Measurements from ENCODE around the gene TMEM219. TPM values are rescaled to one million over a fixed set of nuclear protein-coding genes. Genes with fewer than 3 reads are reported as not detected.

Gene TMEM219
- total and polyA plus RNA-seq, 10 of the 15 experiments (the other 5 are each of a cell fraction or from before 2014, with no cell fraction given): 33.6 to 74.6 (median 56.5) TPM

DNA sequence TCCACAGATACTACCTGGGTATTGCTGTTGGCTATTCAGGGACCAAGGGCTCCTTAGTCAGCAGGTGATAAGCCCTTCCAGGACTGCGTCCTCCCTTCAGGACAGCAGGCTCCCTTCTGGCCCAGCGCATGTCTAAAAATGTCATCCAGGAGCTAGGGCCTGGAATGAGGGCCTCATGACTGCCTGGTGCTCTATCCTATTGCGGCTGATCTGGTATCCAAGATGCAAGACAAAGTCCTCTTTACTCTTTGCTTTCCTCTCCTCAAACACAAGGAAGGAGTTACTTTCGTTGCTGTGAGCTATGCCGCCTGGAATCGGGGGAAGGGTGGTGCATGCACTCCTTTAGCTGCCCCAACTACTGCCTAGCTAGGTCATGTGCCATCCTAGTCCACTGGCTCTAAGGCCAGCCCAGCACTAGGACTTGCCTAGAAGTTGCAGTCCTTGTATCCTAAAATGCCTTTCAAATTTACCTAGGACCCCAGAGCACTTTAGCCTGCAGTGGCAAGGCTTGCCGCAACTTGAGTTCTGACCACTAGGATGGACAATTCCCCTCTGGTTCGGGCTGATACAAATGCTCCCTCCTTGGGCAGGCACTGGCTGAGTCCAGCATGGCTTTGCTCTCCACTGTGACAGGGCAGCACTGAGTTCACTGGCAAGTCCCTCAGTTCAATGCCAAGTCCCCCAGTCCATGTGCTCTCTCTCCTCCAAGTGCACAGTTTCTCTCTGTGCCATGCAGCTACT, 10.1 kb upstream of the TMEM219 start:
- Histone ChIP-seq H3K36me3 (ENCODE audit: control insufficient read depth in 2 of 2, insufficient read depth in 2 of 2, low read length in 1 of 2) (no peaks in the 10 kb centered on the region), H3K4me2 (ENCODE audit: control insufficient read depth, insufficient read depth) (no peak overlapping the region), H3K4me3 (no peak overlapping the region), H3K4me1 (ENCODE audit: control insufficient read depth, insufficient read depth, low read length) (no peaks in the 10 kb centered on the region), H3K27me3 (replicated peaks in 1 of 2; ENCODE audit: control insufficient read depth in 2 of 2, insufficient read depth in 2 of 2, low read length in 1 of 2) (no peaks in the 10 kb centered on the region), H3K79me2 (ENCODE audit: control insufficient read depth, insufficient read depth, low read length) (no peaks in the 10 kb centered on the region), H4K20me1 (ENCODE audit: control insufficient read depth, insufficient read depth) (no peaks in the 10 kb centered on the region), H2AFZ (ENCODE audit: control insufficient read depth, low read depth, low read length) (no peak overlapping the region), H3K9me3 (replicated peaks; ENCODE audit: control insufficient read depth, insufficient read depth, low read length) (no peaks in the 10 kb centered on the region; the same call in 2 of the 3 replicates), H3K9ac (ENCODE audit: control insufficient read depth, insufficient read depth, low read length) (no peak overlapping the region), H3K27ac (ENCODE audit: control insufficient read depth, insufficient read depth) (no peak overlapping the region)
- RAD21 ChIA-PET (ENCODE audit: unreplicated experiment): no interaction called here
- POLR2A ChIA-PET: interaction anchor here (0.6 to 1.0 kb wide), 2 partner anchors 42 to 112 kb away, joined by 3 to 4 read pairs; no protein-coding TSS in a partner anchor
- ATAC-seq (no peak), DNase-seq (ENCODE audit: low read depth, low spot score) (no peak), FAIRE-seq (no peak)
- intact Hi-C loops (cut with micrococcal nuclease; ENCODE audit: unreplicated experiment) (no loop called here), in situ Hi-C loops (cut with MboI) (no loop called here)
- TF ChIP-seq SUPT20H (IDR thresholded peaks at IDR 0.05; ENCODE audit: borderline replicate concordance, control insufficient read depth, low read depth, low read length): no peak
- no peak for TF ChIP-seq GATAD2B (conservative IDR thresholded peaks at IDR 0.05; ENCODE audit: low read depth)
- TF ChIP-seq NRF1 (conservative IDR thresholded peaks at IDR 0.05; ENCODE audit: low read depth, low read length): no peak
- TF ChIP-seq, protein P1, sequence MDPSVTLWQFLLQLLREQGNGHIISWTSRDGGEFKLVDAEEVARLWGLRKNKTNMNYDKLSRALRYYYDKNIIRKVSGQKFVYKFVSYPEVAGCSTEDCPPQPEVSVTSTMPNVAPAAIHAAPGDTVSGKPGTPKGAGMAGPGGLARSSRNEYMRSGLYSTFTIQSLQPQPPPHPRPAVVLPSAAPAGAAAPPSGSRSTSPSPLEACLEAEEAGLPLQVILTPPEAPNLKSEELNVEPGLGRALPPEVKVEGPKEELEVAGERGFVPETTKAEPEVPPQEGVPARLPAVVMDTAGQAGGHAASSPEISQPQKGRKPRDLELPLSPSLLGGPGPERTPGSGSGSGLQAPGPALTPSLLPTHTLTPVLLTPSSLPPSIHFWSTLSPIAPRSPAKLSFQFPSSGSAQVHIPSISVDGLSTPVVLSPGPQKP (IDR thresholded peaks at IDR 0.05; ENCODE audit: low read depth, low read length): no peak
- no peak for TF ChIP-seq EP300 (IDR thresholded peaks at IDR 0.05; ENCODE audit: borderline replicate concordance in 1 of 2, control insufficient read depth in 1 of 2, low read depth in 2 of 2, low read length in 2 of 2)
- TF ChIP-seq, protein P2, sequence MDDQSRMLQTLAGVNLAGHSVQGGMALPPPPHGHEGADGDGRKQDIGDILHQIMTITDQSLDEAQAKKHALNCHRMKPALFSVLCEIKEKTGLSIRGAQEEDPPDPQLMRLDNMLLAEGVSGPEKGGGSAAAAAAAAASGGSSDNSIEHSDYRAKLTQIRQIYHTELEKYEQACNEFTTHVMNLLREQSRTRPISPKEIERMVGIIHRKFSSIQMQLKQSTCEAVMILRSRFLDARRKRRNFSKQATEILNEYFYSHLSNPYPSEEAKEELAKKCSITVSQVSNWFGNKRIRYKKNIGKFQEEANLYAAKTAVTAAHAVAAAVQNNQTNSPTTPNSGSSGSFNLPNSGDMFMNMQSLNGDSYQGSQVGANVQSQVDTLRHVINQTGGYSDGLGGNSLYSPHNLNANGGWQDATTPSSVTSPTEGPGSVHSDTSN (IDR thresholded peaks at IDR 0.05; ENCODE audit: insufficient replicate concordance, low read depth, low read length): no peak
- TF ChIP-seq NR2C2 (IDR thresholded peaks at IDR 0.05; ENCODE audit: borderline replicate concordance, control insufficient read depth, insufficient read length, low read depth): no peak
- TF ChIP-seq CBFB (IDR thresholded peaks at IDR 0.05; ENCODE audit: low read depth): no peak
- TF ChIP-seq, protein P3, sequence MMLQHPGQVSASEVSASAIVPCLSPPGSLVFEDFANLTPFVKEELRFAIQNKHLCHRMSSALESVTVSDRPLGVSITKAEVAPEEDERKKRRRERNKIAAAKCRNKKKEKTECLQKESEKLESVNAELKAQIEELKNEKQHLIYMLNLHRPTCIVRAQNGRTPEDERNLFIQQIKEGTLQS (IDR thresholded peaks at IDR 0.05; ENCODE audit: borderline replicate concordance, extremely low read depth, low read depth, low read length): no peak
- no peak for TF ChIP-seq HDAC2 (IDR thresholded peaks at IDR 0.05)
- TF ChIP-seq CBX3 (IDR thresholded peaks at IDR 0.05; ENCODE audit: borderline replicate concordance, low read depth): no peak
- TF ChIP-seq ZNF622 (IDR thresholded peaks at IDR 0.05): no peak
- no peak for TF ChIP-seq POLR2A (IDR thresholded peaks at IDR 0.05; ENCODE audit: low read depth, low read length)
- TF ChIP-seq, protein P4, sequence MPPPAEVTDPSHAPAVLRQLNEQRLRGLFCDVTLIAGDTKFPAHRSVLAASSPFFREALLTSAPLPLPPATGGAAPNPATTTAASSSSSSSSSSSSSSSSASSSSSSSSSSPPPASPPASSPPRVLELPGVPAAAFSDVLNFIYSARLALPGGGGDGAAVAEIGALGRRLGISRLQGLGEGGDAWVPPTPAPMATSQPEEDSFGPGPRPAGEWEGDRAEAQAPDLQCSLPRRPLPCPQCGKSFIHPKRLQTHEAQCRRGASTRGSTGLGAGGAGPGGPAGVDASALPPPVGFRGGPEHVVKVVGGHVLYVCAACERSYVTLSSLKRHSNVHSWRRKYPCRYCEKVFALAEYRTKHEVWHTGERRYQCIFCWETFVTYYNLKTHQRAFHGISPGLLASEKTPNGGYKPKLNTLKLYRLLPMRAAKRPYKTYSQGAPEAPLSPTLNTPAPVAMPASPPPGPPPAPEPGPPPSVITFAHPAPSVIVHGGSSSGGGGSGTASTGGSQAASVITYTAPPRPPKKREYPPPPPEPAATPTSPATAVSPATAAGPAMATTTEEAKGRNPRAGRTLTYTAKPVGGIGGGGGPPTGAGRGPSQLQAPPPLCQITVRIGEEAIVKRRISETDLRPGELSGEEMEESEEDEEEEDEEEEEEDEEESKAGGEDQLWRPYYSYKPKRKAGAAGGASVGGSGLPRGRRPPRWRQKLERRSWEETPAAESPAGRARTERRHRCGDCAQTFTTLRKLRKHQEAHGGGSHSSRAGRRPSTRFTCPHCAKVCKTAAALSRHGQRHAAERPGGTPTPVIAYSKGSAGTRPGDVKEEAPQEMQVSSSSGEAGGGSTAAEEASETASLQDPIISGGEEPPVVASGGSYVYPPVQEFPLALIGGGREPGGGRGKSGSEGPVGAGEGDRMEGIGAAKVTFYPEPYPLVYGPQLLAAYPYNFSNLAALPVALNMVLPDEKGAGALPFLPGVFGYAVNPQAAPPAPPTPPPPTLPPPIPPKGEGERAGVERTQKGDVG (CRISPR knock-in tag; IDR thresholded peaks at IDR 0.05): no peak
- no peak for TF ChIP-seq GABPA (IDR thresholded peaks at IDR 0.05; ENCODE audit: low read depth)
- no peak for TF ChIP-seq EGR1 (IDR thresholded peaks at IDR 0.05; ENCODE audit: borderline replicate concordance in 1 of 2, low read depth in 2 of 2, low read length in 2 of 2)
- TF ChIP-seq KDM1A (IDR thresholded peaks at IDR 0.05; ENCODE audit: borderline replicate concordance): no peak
- TF ChIP-seq CREB1 (IDR thresholded peaks at IDR 0.05; ENCODE audit: low read depth): no peak
- CTCF ChIA-PET: no interaction called here
- no TSS peak for BruUV-seq (replicated peaks)
- SMC1A ChIA-PET (ENCODE audit: uncharacterized antibody, unreplicated experiment): no interaction called here
- WGBS (ENCODE audit: insufficient coverage, insufficient replicate concordance, low lambda C conversion rate, missing lambda C conversion rate): 64% methylated on average over 8 of the region's 8 CpGs

All from GM12878 (cell line).